H4 (cell line): Measurements from ENCODE around the gene ADAMTS3. TPM values are rescaled to one million over a fixed set of nuclear protein-coding genes. Genes with fewer than 3 reads are reported as not detected.
"Not testable (repeated sequence)": the region's sequence is repeated elsewhere in the genome, so short reads cannot be mapped to it uniquely, and the experiment has no call there.

Experiments used
- DNase-seq: peaks from one replicate; pipeline ENCODE4 v3.0.0-alpha.2; 2015; ENCODE audit warnings: low spot score
- total RNA-seq: library from RNA; depleted of rRNA; stranded (reverse); fragments of >200 nt; shearing (Covaris generic); gene quantifications from 2 replicates; pipeline ENCODE4 v1.2.3, GENCODE V29; 2014

ADAMTS3 gene
- total RNA-seq, 1 experiment from 2014 or later = 7.6 TPM

DNA sequence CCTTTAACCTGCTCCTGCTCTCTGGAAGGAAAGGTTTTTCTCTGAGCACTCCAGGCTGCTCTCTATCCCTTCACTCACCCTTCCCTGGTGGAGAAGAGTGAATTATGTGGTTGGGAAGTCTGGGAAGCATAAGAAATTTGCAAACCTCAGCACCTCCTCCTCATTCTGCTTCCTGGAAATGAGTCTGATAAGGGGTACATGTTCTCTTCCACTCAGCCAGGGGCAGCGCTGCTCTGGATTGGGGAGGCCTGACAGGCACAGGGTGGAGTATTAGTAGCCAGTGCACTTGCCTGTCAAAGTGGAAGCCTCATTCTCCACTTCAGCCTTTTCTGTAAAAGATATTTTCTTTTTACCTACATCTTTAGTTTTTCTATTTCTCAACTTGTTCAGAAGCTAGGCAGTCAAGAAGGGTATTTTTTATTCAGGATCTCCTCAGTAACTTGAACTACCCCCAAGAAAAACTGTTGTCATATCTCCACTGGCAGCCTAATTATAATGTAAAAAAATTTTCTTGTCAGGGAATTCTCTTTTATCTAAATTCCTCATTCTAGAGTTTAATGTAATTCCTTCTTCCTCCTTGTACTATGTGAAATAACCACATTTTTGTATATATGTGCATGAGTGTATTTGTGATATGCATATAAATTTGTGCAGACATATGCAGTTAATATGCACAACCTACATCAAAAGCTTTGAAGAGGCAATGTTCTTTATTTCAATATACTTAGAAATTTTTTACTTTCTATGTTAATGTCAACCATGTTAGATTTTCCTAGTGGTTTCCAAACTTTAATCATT, 15.3 kb downstream of the ADAMTS3 start:
- DNase-seq = no peak

DNA sequence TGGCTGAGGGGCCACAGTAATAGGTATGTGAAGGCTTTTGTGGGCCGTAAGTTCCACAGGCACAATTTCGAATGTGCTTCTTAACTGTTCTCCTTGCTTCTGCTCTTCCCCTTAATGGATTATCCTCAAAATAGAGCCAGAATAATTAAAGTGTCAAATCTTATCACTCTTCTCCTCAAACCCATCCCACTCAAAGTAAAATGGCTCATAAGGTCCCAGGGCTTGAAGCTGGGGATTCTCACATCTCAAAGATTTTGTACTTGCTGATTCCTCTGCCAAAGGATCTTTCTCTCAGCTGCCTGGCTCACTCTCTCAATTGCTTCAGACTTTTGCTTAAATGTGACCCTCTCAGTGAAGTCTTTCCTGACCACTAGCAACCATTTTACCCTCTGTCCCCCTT, 16.6 kb downstream of the ADAMTS3 start:
- DNase-seq = no peak

DNA sequence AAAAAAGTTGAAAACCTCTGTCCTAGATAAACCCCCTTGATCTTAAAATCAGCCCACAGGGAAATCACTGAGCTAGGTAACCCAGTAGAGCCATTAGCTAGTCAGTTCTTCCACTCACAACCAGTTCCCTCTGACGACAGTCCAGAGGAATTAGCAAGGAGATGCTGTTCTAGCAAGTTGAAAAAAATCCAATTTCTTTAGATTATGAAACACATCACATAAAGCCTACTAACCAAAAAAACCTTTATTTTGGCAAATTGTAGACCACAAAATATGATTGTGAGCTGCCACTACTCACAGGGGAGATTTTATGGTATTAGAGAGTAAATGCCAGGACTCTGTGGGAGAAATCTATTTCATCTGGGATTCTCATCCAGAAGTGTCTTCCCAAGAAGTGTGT, 22.6 kb downstream of the ADAMTS3 start:
- DNase-seq = no peak

DNA sequence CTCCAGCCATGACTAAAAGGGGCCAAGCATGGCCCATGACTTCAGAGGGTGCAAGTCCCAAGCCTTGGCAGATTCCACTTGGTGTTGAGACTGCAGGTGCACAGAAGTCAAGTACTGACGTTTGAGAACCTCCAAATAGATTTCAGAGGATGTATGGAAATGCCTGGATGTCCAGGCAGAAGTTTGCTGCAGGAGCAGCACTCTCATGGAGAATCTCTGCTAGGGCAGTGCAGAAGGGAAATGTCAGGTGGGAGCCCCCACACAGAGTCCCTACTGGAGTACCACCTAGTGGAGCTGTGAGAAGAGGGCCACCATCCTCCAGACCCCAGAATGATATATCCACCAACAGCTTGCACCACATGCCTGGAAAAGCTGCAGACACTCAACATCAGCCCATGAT, 28.3 kb downstream of the ADAMTS3 start:
- not testable (repeated sequence) for DNase-seq

DNA sequence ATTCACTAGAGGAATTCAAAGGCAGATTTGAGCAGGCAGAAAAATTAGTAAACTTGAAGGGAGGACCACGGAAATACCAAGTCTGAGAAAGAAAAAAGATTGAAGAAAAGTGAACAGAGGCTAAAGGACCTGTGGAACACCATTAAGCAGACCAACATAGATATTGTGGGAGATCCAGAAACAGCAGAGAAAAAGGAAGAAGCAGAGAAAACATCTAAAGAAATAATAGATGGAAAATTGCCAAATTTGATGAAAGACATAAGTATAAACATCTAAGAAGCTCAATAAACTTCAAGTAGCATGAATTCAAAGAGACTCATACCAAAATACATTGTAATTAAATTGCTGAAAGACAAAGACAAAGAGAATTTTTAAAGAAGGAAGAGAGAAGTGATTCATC, 31.0 kb downstream of the ADAMTS3 start:
- no peak for DNase-seq

DNA sequence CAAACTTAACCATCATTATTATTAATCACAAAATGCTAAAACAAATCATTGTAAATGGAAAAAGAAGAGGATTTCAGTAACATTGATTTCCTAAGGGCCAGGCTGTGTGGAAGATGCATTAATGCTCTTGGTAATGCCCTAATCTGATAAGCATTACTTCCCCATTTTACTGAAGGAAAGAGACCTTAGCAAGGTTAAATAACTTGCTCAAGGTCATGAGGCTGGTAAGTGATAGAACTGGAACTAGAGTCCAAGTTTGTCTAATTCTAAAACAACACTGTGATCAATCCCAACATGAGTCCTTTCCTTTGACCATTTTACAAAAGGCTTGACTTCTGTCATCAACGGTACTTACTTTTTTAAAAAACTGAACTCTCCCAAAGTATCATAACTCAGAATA, 32.6 kb downstream of the ADAMTS3 start:
- no peak for DNase-seq

DNA sequence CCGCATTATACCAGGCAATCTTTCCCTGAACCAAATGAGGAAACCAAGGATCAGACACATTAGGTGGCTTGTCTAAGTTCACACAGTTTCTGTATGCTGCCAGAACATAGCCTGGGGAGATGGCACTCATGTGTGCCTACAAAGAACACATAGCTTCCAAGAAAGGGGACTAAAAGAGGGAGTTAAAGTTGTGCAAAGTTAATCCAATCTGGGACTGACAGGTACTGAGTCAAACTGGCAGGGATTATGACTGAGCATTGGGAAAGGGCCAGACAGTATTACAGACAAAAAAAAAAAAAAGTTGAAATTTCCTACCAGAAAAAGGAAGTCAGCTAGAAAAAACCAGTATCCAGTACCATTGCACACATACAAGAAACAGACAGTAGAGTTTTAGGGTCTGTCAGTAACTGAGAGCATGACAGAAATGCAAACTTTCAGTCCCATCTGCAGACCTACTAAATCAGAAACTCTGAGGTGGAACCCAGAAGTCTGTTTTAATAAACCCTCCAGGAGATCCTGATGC, 37.2 kb downstream of the ADAMTS3 start:
- no peak for DNase-seq

DNA sequence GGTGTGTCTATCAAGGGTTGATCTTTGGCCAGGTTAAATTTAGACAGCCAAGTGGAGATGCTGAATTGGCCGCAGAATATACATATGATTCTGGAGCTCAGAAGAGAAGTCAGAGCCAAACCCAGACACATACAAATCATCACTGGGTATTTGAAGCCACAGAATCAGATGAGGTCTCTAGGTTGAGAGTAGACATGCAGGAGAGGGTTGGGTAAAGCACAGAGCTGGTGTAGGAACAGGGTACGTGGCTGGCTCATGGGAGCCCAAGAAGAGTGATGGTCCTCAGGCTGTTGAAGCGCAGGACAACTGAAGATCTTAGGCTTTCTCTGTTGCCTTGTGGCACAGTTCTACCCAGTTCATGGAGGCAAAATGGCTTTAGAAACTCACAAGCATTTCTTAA, 37.7 kb downstream of the ADAMTS3 start:
- DNase-seq = no peak

DNA sequence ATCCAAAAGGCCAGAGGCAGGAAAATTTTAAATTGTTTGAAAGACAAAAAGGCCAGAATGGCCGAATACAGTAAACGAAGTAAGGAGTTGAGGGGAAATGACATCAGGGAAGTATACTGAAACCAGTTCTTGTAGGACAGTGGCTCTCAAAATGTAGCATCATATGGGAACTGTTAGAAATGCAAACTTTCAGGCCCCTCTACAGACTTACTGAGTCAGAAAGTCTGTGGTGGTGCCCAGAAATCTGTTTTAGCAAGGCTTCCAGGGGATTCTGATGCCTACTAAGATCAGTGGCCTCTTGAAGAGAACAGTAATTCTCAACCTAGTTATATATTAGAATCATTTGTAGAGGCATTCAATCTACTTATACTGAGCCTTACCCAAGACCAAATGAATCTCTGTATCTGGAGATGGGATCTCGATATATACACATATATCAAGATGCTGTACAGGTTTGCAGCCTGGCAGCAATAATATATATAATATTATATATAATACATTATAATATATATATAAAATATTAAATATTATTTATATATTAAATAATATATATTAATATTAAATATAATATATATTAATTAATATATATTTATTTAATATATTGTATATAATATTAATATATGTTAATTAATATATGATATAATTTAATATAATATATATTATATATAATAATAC, 39.7 kb downstream of the ADAMTS3 start:
- no peak for DNase-seq

DNA sequence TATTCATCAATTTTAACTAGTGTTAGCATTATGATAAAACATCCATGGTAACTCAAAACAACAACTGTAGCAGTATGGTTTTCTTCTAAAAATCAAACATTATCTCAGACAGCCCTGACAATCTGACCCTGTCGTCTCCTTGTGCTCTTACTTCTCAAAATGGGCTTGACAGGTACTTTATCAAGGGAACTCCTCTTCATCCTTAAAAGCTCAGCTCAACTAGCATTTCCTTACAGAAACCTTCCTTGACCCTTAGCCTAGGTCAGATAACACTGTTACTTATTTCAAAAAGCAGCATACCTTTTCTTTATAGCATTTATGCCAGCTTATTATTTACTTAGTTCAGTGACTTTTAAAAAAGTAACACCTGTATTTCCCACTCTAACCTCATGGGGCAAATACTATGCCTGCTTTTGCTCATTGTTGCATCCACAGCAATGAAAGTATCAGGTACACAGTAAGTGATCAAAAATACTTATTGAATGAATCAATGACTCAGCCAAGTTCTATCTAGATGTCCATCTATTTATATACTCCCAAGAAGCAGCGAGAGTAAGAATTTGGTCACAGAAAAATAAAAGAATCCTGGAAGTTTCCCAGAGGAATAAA, 41.9 kb downstream of the ADAMTS3 start:
- no peak for DNase-seq

DNA sequence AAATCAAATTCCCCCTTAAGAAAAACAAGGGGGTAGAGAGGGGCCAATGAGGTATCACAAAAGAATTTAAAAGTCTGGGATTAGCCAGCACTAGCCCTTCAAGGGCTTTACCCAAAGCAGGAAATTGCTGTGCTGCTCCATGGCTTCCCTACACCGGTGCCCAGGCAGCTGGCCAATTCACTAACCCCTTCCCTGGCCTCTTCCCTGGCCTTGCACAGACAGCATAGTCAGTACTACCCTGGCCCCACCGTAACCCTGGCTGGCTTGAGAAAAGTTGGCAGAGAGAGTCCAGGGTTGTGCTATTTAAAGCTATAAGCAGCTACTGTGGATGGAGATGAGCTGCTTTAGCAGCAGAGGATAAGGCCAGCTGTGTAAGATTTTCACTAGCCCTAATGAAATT, 43.1 kb downstream of the ADAMTS3 start:
- peak; percentile 28 for DNase-seq

DNA sequence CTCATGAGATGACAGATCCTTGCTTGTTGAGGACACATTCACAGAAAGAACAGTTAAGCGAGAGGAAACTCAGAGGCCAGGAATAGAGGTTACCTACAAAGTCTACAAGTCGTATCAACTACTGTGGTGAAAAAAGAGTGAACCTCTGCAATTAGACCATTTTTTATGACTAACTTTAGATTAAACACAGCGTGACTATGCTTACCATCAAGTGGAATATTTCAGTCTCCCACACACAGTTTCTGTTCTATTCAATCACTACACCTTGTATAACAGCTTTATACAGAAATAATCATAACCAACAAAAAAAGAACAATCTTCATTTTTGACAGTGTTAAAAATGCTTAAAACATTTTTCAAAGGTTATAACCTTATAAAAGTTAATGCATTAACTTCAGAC, 46.6 kb downstream of the ADAMTS3 start:
- DNase-seq = no peak

DNA sequence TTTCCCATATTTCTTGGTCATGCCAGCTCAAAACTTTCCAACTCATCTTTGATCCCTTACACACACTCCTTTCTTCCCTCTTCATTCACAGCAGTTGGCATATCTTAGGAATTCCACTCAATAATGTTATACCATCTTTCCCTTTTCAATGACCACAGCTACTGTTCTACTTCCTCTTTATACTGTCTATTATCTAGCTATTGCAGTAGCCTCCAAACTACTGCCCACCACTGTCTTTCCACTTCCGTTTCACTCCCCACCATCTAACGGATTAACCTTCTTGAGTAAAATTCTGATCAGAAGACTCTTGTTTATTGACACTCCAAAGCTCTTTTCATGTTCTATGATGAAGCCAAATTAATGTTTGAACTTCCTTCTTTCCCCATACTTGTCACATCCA, 55.8 kb downstream of the ADAMTS3 start:
- DNase-seq = no peak

DNA sequence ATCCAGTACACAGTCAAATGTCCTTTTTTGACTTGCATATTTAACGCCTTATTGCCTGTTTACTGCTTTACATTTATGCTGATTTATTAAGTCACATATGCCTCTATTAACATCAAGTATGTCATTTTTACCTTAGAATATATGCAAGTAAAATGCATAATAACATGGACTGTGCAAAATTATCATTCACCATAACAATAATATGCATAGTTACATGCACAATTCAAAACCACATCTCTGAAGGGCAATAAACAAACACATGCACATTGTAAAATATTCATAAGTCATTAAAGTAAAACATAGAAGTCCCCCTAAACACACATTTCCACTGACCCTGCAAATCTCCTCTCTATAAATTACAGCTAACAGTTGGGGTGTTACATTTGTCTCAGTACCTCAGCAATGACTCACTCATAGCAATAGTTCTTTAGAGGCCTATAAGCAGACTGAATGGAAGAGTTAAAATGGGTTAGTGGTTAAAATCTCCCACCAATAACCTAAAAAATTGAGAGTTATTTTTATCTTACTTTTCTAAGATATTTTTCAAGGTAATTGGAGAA, 61.1 kb downstream of the ADAMTS3 start:
- no peak for DNase-seq

DNA sequence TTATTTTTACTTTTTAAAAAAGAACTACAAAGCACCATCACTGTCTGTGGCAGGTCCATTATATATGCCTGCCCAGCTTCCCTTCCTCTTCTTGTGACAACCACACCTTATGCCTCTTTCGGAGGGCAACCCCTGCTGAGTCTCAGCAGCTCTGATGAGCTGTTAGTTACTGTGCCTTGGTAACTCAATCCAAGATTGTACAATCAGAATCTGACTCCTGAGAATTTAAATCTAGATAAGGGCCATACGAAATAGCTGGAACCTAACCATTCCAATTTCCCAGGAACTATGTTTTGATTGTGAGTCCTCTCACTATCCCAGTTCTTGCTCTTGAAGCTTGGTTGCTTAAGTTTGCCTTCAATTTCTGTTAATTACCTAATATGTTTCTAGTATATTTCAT, 61.9 kb downstream of the ADAMTS3 start:
- DNase-seq = no peak

DNA sequence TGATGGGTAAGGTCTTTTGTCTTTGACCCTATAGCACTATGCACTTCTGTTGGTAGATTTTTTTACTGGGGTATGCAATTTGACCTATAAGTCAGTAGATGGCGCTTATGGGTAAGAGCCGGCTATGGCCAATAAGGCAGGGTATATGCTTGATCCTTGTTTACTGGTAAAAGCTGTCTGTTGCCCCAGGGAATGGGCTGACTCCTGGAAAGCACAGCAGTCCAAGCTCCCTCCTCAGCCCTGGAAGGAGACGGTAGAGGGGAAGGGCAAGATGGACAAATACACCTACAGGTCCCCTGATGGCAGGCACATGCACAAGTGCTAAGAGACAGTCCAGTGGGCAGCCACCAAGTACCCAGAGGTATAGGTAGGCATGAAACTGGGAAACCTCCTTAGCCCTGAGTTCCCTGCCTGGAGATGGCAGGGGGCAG, 63.7 kb downstream of the ADAMTS3 start:
- DNase-seq = peak; percentile 67

DNA sequence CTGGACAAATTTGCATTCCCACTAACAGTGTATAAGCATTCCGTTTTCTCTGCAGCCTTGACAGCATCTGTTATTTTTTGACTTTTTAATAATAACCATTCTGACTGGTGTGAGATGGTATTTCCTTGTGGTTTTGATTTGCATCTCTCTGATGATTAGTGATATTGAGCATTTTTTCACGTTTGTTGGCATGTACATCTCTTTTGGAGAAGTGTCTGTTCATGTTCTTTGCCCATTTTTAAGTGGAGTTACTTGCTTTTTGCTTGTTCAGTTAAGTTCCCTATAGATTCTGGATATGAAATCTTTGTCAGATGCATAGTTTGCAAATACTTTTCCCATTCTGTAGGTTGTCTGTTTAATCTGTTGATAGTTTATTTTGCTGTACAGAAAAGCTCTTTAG, 68.8 kb downstream of the ADAMTS3 start:
- DNase-seq = no peak

DNA sequence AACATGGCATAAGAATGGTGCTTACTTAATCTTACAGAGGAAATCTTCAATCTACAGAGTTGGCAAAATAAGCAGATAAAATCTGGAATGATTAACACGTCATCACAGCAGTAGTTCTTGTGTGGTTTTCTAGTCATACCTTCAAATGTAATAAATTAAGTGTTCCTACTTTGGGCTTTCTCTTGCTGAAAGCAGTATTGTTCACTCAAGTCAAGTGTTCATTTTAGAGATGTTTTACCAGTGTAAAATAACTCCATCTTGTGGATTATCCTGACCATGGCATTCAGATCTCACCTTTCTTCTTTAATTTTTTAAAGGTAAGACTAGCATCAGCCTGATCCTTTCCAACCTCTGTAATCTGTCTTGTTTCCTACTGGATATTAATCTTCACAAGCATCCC, 72.9 kb downstream of the ADAMTS3 start:
- DNase-seq = no peak

DNA sequence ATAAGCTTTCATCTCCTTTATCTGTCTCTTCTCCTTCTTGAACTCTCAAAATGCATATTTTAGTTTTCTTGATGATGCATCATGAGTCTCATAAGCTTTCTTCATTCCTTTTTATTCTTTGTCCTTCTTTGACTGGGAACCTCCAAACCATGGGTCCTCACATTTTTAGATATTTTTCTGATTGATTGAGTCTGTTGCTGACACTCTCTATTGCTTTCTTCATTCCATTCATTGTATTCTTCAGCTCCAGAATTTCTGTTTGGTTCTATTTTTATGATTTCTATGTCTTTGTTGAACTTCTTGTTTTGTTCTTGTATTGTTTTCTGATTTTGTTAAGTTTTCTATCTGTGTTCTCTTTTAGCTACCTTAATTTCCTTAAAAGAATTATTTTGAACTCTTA, 74.9 kb downstream of the ADAMTS3 start:
- DNase-seq = no peak

DNA sequence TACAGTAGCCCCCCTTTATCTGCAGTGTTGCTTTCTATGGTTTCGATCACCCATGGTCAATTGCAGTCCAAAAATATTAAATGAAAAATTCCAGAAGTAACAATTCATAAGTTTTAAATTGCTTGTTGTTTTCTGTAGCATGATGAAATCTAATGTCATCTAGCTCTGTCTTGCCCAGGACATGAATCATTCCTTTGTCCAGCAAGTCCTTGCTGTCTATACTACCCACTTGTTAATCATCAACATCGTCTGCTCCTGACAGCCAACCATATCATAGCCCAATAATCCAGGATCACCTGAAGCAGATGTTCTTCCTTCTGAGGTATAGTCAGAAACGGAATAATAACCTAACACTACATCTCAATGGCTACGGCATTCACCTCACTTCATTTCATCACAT, 79.8 kb downstream of the ADAMTS3 start:
- DNase-seq = no peak

DNA sequence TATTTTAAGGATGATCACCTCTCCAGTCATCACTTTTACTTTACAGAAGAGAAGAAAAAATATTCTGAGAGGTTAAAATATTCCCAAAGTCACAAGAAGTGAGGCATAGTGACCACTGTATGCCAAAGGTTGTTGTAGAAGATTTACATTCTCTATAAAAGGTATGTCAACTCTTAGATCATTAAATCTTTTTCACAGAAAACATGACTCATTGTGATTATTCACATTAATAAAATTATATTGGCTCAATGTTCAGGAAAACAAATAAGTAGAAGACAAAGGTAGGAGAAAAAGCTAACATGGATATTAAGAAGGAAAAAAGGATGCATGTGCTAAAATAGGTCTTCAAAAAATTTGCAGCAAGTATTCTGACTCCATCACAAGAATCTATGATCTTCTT, 82.0 kb downstream of the ADAMTS3 start:
- DNase-seq = no peak

DNA sequence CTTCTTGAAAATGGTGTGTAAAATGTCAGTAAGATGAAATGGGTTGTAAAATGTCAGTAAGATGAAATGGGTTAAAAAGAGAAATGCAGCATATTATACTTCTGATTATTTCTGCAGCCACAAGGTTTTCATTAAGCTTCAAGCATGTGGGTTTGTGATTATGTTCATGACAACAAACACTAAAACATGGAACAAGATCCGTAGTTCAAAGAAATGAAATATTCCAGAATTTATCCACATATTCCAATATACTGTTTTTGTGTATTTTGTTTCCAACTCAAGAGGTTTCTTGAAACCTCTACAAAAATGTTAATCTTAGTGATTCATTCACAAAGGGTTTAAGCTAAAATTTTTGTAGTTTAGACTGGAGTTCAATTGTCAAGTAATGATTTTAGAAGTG, 84.0 kb downstream of the ADAMTS3 start:
- no peak for DNase-seq
